ENCODE results near the gene GLCE.
"Not testable (repeated sequence)": the region's sequence is repeated elsewhere in the genome, so short reads cannot be mapped to it uniquely, and the experiment has no call there.

The GLCE gene

DNA sequence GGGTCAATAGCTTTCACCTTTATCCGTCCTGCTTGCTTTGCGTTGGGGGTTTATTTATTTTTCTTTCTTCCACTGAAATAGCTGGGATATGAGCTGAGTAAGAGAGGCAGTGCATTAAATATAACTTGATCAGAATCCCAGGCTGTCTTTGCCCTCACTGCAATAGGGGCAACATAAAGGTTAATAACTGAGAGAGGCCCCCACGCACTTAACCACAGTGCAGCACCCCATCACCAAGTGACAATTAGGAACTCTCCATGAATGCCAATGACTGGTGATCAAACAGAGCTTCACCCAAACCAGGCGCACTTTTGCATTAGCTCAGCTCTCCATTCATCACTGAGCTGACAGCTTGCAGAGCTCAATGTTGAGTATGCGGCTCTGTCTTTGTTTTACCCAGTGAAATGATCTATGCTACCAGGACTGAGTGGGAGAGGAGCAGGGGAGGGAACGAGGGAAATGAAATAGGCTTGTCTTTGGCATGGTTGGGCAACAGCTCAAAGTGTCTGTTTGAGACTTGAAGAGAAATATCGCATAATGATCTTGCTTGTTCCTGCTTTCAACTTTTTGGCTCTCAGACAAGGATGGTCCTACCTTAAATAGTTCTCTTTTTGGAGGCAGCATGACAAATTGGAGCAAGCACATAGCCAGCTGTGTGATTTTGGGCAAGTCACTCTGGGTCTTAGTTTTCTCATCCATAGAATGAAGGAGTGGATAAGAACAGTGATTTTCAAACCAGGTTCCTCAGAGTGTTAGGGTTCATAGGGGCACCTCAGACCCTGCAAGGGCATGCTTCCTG is 14.5 kb upstream of the GLCE start:
- DNase-seq, result no peak
- H3K36me3 Mint-ChIP-seq (ENCODE audit: low read depth), result no peaks in the 10 kb centered on the region

GRCh38 chr15:69146724-69147435 is 13.6 kb upstream of the GLCE start:
- no peaks in the 10 kb centered on the region for H3K9me3 Mint-ChIP-seq
- peaks cover 40% of the 10 kb centered on the region for H3K27me3 Mint-ChIP-seq
- DNase-seq, result no peak
- no peak overlapping the region for H3K27ac Mint-ChIP-seq
- H3K4me1 Mint-ChIP-seq, result no peaks in the 10 kb centered on the region
- no peak overlapping the region for H3K4me3 Mint-ChIP-seq
- H3K36me3 Mint-ChIP-seq (ENCODE audit: low read depth), result no peaks in the 10 kb centered on the region
- ATAC-seq, result no peak

More for the DNA sequence above, 14.5 kb upstream of the GLCE start:
- H3K9me3 Mint-ChIP-seq, result no peaks in the 10 kb centered on the region
- H3K4me3 Mint-ChIP-seq, result no peak overlapping the region
- H3K27ac Mint-ChIP-seq, result no peak overlapping the region
- no peaks in the 10 kb centered on the region for H3K4me1 Mint-ChIP-seq
- peaks cover 38% of the 10 kb centered on the region for H3K27me3 Mint-ChIP-seq
- ATAC-seq, result no peak

- peaks cover 41% of the 10 kb centered on the region for H3K27me3 Mint-ChIP-seq
- no peaks in the 10 kb centered on the region for H3K9me3 Mint-ChIP-seq
- H3K4me1 Mint-ChIP-seq, result no peaks in the 10 kb centered on the region
- no peaks in the 10 kb centered on the region for H3K36me3 Mint-ChIP-seq (ENCODE audit: low read depth)
- no peak for ATAC-seq
- no peak overlapping the region for H3K4me3 Mint-ChIP-seq
- no peak for DNase-seq
- H3K27ac Mint-ChIP-seq, result no peak overlapping the region
Observed at GRCh38 chr15:69148465-69148864, 12.0 kb upstream of the GLCE start.

DNA sequence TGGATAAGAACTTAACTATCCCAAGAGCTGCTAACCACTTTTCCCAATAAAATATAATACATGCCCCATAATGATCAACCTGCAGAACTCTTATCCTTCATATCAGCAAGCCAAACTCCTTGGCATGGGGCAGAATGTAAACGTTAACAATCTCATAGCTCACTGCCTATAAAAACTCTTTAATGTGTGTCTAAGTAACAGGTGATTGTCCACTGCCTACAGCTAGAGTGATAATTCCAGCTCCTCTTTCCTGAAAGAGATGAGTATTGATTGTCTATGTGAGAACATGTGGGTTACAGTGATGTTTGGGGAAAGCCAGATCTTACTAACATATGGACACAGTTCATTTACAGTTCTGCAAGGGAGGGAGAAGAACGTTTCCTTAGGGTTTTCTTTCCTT is 11.3 kb upstream of the GLCE start:
- H3K36me3 Mint-ChIP-seq (ENCODE audit: low read depth), result no peaks in the 10 kb centered on the region
- no peak for DNase-seq
- peaks cover 41% of the 10 kb centered on the region for H3K27me3 Mint-ChIP-seq
- H3K27ac Mint-ChIP-seq, result no peak overlapping the region
- no peaks in the 10 kb centered on the region for H3K4me1 Mint-ChIP-seq
- no peaks in the 10 kb centered on the region for H3K9me3 Mint-ChIP-seq
- H3K4me3 Mint-ChIP-seq, result no peak overlapping the region
- no peak for ATAC-seq

DNA sequence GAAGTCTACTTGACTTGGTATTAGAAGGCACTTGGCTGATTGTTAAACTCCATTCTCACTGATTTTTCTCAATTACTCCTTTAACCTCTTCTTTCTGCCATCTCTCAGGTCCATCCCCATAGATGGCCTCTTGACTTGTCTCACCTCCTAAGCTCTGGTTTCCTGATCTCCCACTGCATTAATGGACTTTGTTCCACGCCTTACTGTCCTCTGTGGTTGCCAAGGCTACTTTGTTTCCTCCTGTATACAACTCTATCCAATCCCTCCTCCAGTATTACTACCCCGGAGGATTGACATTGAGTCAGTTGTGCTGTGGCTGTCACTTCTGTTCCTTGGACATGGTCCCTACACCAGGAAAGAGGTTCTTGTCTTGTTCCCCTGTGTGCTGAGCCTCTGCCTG is 10.6 kb upstream of the GLCE start:
- no peaks in the 10 kb centered on the region for H3K4me1 Mint-ChIP-seq
- ATAC-seq, result no peak
- H3K4me3 Mint-ChIP-seq, result no peak overlapping the region
- H3K36me3 Mint-ChIP-seq (ENCODE audit: low read depth), result no peaks in the 10 kb centered on the region
- no peaks in the 10 kb centered on the region for H3K9me3 Mint-ChIP-seq
- H3K27ac Mint-ChIP-seq, result no peak overlapping the region
- no peak for DNase-seq
- H3K27me3 Mint-ChIP-seq, result peaks cover 42% of the 10 kb centered on the region

DNA sequence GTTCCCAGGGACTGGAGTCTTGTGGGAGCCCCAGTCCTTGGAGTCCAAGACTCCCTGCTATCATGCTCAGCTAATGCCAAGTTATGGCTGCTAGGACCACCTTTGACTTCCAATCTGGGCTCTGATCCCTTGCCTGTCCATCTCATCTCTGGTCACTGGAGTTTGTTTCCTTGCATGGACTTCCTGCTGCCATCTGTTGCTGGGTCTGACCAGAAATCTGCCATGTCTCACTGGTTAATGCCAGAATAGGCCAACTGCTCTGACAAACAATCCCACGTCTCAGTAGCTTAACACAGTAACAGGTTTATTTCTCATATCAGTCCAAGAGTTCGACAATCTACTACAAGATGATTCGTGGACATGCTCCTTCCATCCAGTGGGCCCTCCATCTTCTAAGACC is 10.1 kb upstream of the GLCE start:
- ATAC-seq (no peak), DNase-seq (no peak)
- Mint-ChIP-seq H3K27ac (no peak overlapping the region), H3K4me3 (no peak overlapping the region), H3K27me3 (peaks cover 43% of the 10 kb centered on the region), H3K4me1 (no peaks in the 10 kb centered on the region), H3K9me3 (no peaks in the 10 kb centered on the region), H3K36me3 (ENCODE audit: low read depth) (no peaks in the 10 kb centered on the region)

DNA sequence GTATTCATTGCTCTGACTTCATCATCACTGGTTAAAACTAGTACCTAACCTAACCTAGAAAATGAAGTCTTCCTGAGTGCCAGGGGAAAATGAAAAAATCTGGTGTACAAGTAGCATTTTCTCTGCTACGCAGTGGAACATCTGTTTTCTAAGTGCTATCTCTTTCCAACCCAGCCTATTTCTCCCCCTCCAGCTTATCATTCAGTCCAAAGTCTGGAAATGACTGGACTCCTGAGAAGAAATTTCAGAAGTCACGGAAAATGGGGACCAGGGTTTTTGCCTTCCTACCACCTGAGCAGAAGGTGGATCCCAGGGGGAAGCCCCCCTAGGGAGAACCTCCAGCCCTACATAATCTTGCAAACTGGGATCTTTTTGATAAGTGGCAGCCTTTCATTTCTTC is 9.6 kb upstream of the GLCE start:
- Mint-ChIP-seq H3K9me3 (no peaks in the 10 kb centered on the region), H3K27ac (no peak overlapping the region), H3K4me3 (no peak overlapping the region), H3K4me1 (no peaks in the 10 kb centered on the region), H3K27me3 (peaks cover 43% of the 10 kb centered on the region), H3K36me3 (ENCODE audit: low read depth) (no peaks in the 10 kb centered on the region)
- ATAC-seq, result no peak
- no peak for DNase-seq

DNA sequence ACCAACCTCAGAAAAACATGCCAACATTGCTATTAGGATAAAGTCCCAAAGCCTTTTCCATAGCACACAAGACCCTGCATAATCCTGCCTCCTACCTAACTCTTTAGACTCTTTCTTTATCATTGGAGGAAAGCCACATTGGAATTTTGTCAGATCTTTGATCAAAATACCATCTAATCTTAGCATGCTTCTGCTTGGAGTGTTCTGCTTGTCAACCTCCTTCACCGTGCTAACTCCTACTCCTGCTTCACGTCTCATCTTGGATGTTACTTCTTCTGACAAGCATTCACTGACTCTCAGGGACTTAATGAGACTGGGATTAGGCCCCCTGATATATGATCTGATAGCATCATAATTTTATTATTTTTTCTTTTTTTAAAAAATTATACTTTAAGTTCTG is 7.4 kb upstream of the GLCE start:
- ATAC-seq (no peak), DNase-seq (no peak)
- no peaks in the 10 kb centered on the region for H3K36me3 Mint-ChIP-seq (ENCODE audit: low read depth)
- H3K27me3 Mint-ChIP-seq, result peaks cover 35% of the 10 kb centered on the region
- no peaks in the 10 kb centered on the region for H3K4me1 Mint-ChIP-seq
- H3K27ac Mint-ChIP-seq, result no peak overlapping the region
- H3K4me3 Mint-ChIP-seq, result no peak overlapping the region
- no peaks in the 10 kb centered on the region for H3K9me3 Mint-ChIP-seq

DNA sequence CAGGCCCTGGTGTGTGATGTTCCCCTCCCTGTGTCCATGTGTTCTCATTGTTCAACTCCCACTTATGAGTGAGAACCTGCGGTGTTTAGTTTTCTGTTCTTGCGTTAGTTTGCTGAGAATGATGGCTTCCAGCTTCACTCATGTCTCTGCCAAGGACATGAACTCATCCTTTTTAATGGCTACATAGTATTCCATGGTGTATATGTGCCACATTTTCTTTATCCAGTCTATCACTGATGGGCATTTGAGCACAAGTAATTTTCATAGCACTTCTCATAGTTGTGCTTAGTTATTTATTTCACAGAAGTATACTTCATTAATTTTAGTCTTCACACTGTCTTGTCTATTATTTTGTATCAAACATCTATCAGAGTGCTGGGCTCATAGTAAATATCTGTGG is 6.8 kb upstream of the GLCE start:
- not testable (repeated sequence) for DNase-seq; H3K9me3 Mint-ChIP-seq; H3K4me1 Mint-ChIP-seq; H3K27ac Mint-ChIP-seq; H3K4me3 Mint-ChIP-seq; ATAC-seq; H3K36me3 Mint-ChIP-seq (ENCODE audit: low read depth)
- peaks cover 30% of the 10 kb centered on the region for H3K27me3 Mint-ChIP-seq

DNA sequence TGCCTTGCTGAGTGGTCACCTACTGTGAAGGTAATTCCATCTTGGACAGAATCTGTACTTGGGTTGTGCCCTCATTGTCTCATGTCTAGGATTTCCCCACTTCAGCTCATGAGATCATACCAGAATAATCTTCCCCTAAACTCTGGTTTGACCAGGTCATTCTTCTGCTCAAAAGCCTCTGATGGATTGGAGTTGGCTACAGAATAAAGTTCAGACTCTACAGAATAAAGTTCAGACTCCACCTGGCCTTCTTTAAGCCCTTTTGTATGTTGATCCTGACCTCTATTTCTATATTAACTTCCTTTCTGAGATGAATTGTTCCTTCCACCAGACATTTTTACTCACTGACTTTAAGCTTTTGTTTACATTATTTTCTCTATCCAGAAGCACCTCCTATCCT is 6.4 kb upstream of the GLCE start:
- ATAC-seq (no peak), DNase-seq (no peak)
- H3K27ac Mint-ChIP-seq, result no peak overlapping the region
- H3K27me3 Mint-ChIP-seq, result peaks cover 27% of the 10 kb centered on the region
- no peak overlapping the region for H3K4me3 Mint-ChIP-seq
- H3K36me3 Mint-ChIP-seq (ENCODE audit: low read depth), result no peaks in the 10 kb centered on the region
- no peaks in the 10 kb centered on the region for H3K9me3 Mint-ChIP-seq
- H3K4me1 Mint-ChIP-seq, result no peaks in the 10 kb centered on the region

- DNase-seq (no peak), ATAC-seq (no peak)
- Mint-ChIP-seq H3K4me1 (peaks cover 1% of the 10 kb centered on the region), H3K36me3 (ENCODE audit: low read depth) (no peaks in the 10 kb centered on the region), H3K27me3 (peaks cover 24% of the 10 kb centered on the region), H3K27ac (no peak overlapping the region), H3K9me3 (no peaks in the 10 kb centered on the region), H3K4me3 (no peak overlapping the region)
Observed at GRCh38 chr15:69154684-69155083, 5.8 kb upstream of the GLCE start.

DNA sequence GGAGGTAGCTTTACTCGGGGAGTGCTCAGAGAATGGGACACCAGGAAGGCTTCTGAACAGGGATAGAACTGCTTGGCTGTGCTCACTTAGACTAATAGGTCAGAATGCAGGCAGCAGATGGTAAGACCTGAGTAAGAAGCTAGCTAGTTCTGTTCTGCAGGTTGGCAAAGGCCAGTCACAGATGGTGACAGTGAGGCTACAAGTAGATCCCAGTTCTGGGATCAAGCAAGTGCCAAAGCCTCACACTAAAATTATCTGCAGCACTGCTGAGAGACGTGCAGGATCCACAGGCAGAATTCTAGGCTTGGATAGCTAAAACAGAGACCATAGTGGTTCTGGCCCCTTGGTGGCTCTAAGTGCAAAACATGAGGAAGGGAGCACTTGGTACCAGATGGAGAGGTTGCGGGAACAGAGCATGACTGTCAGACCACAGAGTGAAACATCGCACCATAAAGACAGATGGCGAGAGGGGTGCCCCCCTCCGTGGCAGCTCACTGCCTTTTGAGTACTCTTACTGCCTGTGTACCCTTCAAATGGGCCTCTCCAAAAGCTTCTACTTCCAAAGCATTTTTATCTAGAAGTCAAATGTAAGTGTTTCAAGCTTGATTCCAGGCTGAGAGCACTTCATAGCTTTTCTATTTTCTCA is 3.6 kb upstream of the GLCE start:
- no peaks in the 10 kb centered on the region for H3K9me3 Mint-ChIP-seq
- H3K27ac Mint-ChIP-seq, result no peak overlapping the region
- H3K27me3 Mint-ChIP-seq, result peaks cover 13% of the 10 kb centered on the region
- peaks cover 11% of the 10 kb centered on the region for H3K4me1 Mint-ChIP-seq
- no peak overlapping the region for H3K4me3 Mint-ChIP-seq
- H3K36me3 Mint-ChIP-seq (ENCODE audit: low read depth), result no peaks in the 10 kb centered on the region
- no peak for ATAC-seq
- no peak for DNase-seq

DNA sequence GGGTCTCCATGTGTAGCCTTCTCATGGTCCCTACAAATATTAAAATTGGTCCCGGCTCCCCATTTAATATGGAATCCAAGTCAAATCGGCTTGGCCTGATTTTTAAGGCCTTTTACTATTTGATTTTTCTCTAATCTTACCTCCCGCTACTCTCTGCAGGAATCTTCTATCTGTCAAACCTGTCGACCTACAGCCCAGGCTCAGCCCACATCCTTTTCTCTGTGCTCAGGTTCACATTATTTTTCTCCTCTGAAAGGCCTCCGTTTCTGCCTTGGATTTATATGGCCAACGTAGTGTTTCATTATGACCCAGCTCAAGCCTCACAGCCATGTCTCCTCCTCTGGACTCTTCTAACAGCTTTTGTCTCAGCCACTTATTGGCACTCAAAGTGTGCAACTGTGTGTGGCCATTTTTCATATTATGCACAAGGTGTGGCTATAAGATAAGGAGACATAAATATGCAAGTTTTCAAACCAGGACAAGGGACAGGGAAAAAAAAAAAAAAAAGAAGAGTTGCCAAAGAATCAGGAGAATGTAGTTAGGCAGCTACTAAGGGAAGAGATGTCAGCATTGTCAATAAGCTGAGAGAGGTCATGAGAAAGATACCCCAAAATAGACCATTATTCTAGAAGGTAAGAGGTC is 2.1 kb upstream of the GLCE start:
- no peaks in the 10 kb centered on the region for H3K9me3 Mint-ChIP-seq

DNA sequence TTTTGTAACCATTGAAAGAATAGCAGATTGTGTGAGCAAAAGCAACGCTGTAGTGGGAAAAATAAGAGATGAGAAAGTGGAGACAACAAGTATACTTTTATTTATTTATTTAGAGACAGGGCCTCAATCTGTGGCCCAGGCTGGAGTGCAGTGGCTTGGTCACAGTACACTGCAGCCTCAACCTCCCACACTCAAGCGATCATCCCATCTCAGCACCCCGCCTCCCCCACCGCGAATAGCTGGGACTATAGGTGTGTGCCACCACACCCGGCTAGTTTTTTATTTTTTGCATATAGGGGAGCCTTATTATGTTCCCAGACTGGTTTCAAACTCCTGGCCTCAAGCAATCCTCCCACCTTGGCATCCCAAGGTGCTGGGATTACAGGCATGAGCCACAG is 1.6 kb upstream of the GLCE start:
- DNase-seq, result no peak
- Mint-ChIP-seq H3K4me3 (peak overlapping the region; percentile 90), H3K4me1 (peaks cover 13% of the 10 kb centered on the region), H3K27me3 (peaks cover 7% of the 10 kb centered on the region), H3K27ac (no peak overlapping the region), H3K9me3 (no peaks in the 10 kb centered on the region), H3K36me3 (ENCODE audit: low read depth) (no peaks in the 10 kb centered on the region)
- ATAC-seq, result no peak

More for the DNA sequence above, 2.1 kb upstream of the GLCE start:
- H3K4me3 Mint-ChIP-seq, result no peak overlapping the region
- peaks cover 8% of the 10 kb centered on the region for H3K27me3 Mint-ChIP-seq
- H3K36me3 Mint-ChIP-seq (ENCODE audit: low read depth), result no peaks in the 10 kb centered on the region
- H3K4me1 Mint-ChIP-seq, result peaks cover 13% of the 10 kb centered on the region
- ATAC-seq (no peak), DNase-seq (no peak)
- no peak overlapping the region for H3K27ac Mint-ChIP-seq

DNA sequence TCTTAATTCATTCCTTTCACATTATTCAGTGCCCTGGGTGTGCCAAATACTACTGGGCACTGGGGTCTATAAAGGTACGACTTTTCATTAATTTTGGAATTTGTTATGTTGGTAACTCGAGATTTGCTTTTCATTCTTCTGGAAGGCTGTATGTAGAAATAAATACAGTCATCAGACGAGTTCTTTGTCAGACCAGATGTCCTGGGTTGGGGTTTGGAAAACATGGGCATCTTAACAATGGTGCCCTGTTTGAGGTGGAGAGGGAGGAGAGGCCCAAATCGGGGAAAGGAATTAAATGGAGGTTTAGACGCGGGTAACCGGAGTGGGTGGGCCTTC is 662 bp upstream of the GLCE start:
- peaks cover 13% of the 10 kb centered on the region for H3K4me1 Mint-ChIP-seq
- H3K36me3 Mint-ChIP-seq (ENCODE audit: low read depth), result no peaks in the 10 kb centered on the region
- DNase-seq (no peak), ATAC-seq (no peak)
- no peaks in the 10 kb centered on the region for H3K9me3 Mint-ChIP-seq
- H3K27ac Mint-ChIP-seq, result peak overlapping the region; percentile 39
- peak overlapping the region; percentile 90 for H3K4me3 Mint-ChIP-seq
- H3K27me3 Mint-ChIP-seq, result peaks cover 3% of the 10 kb centered on the region

All from activated naive CD8-positive, alpha-beta T cell treated with anti-CD3 and anti-CD28 coated beads, Interleukin-2, amount 50 U/mL, for 24 hours (primary cell).